Activated naive CD4-positive, alpha-beta T cell treated with anti-CD3 and anti-CD28 coated beads for 36 hours (primary cell): Measurements from ENCODE around the gene HGS. TPM values are rescaled to one million over a fixed set of nuclear protein-coding genes. Genes with fewer than 3 reads are reported as not detected.
"Not testable (repeated sequence)": the region's sequence is repeated elsewhere in the genome, so short reads cannot be mapped to it uniquely, and the experiment has no call there.

Experiments used
- CTCF ChIA-PET: fragments of 350-600 bp; sonication (Branson Sonifier 250); formaldehyde crosslinking; loops from one replicate; lab custom pipeline; 2021; ENCODE audit warnings: antibody characterized with exemption; lab: Charles Lee
- DNase-seq: peaks from one replicate; pipeline ENCODE4 v3.0.0-alpha.2; 2020
- H3K27ac Mint-ChIP-seq: one replicate; pipeline ENCODE4 v1.8.0; 2021; ENCODE audit warnings: mild to moderate bottlenecking, mixed read lengths
- H3K27me3 Mint-ChIP-seq: one replicate; pipeline ENCODE4 v1.8.0; 2021; ENCODE audit warnings: low read depth, mixed read lengths
- H3K36me3 Mint-ChIP-seq: one replicate; pipeline ENCODE4 v1.8.0; 2021; ENCODE audit warnings: low read depth, mixed read lengths
- H3K4me1 Mint-ChIP-seq: one replicate; pipeline ENCODE4 v1.8.0; 2021; ENCODE audit warnings: low read depth, mixed read lengths
- H3K4me3 Mint-ChIP-seq: one replicate; pipeline ENCODE4 v1.8.0; 2021; ENCODE audit warnings: mild to moderate bottlenecking, moderate library complexity, mixed read lengths
- H3K9me3 Mint-ChIP-seq: one replicate; pipeline ENCODE4 v1.8.0; 2021; ENCODE audit warnings: mixed read lengths
- intact Hi-C: fragments of 100-400 bp; cut with micrococcal nuclease; formaldehyde crosslinking; loops from one replicate; pipeline ENCODE4 v1.15.1; 2023
- microRNA-seq: library from miRNA; unstranded; fragments of <30 nt; microRNA quantifications from one replicate; pipeline ENCODE4 v1.2.0, GENCODE V29; 2022; ENCODE audit warnings: borderline microRNAs expressed, borderline replicate concordance
- total RNA-seq, 2 experiments: library from RNA; stranded (reverse); gene quantifications; one replicate each; pipeline ENCODE4 v1.2.3, GENCODE V29; 2021

HGS gene
- total RNA-seq, 2 experiments from 2014 or later = 87.1 to 109 TPM

- no peaks in the 10 kb centered on the region for H3K36me3 Mint-ChIP-seq
- H3K27me3 Mint-ChIP-seq = peaks cover 18% of the 10 kb centered on the region
- intact Hi-C loops = no loop called here
- no peak overlapping the region for H3K27ac Mint-ChIP-seq
- CTCF ChIA-PET = no interaction called here
- no peak overlapping the region for H3K4me3 Mint-ChIP-seq
- no peak for DNase-seq
- H3K9me3 Mint-ChIP-seq = no peaks in the 10 kb centered on the region
- H3K4me1 Mint-ChIP-seq = peaks cover 10% of the 10 kb centered on the region
Measured at GRCh38 chr17:81737947-81738800, 54.4 kb downstream of the HGS start.

GRCh38 chr17:81738801-81739393, 55.1 kb downstream of the HGS start:
- no peaks in the 10 kb centered on the region for H3K9me3 Mint-ChIP-seq
- peaks cover 11% of the 10 kb centered on the region for H3K27me3 Mint-ChIP-seq
- H3K4me1 Mint-ChIP-seq = peaks cover 10% of the 10 kb centered on the region
- H3K27ac Mint-ChIP-seq = no peak overlapping the region
- CTCF ChIA-PET = no interaction called here
- intact Hi-C loops = no loop called here
- no peak overlapping the region for H3K4me3 Mint-ChIP-seq
- no peak for DNase-seq
- no peaks in the 10 kb centered on the region for H3K36me3 Mint-ChIP-seq

GRCh38 chr17:81739593-81739992, 55.8 kb downstream of the HGS start:
- DNase-seq, H3K4me3 Mint-ChIP-seq, H3K36me3 Mint-ChIP-seq, CTCF ChIA-PET, intact Hi-C loops, H3K27ac Mint-ChIP-seq, H3K9me3 Mint-ChIP-seq: not testable (repeated sequence)
- H3K27me3 Mint-ChIP-seq = peaks cover 11% of the 10 kb centered on the region
- peaks cover 10% of the 10 kb centered on the region for H3K4me1 Mint-ChIP-seq

- Mint-ChIP-seq H3K27me3 (peaks cover 11% of the 10 kb centered on the region), H3K36me3 (no peaks in the 10 kb centered on the region), H3K4me3 (no peak overlapping the region), H3K27ac (no peak overlapping the region), H3K9me3 (no peaks in the 10 kb centered on the region), H3K4me1 (peaks cover 10% of the 10 kb centered on the region)
- DNase-seq = no peak
- CTCF ChIA-PET = no interaction called here
- intact Hi-C loops = no loop called here
Measured at GRCh38 chr17:81740395-81740961, 56.7 kb downstream of the HGS start.

- intact Hi-C loops = no loop called here
- H3K27ac Mint-ChIP-seq = no peak overlapping the region
- no peaks in the 10 kb centered on the region for H3K36me3 Mint-ChIP-seq
- CTCF ChIA-PET = no interaction called here
- H3K9me3 Mint-ChIP-seq = no peaks in the 10 kb centered on the region
- no peak overlapping the region for H3K4me3 Mint-ChIP-seq
- H3K27me3 Mint-ChIP-seq = peaks cover 8% of the 10 kb centered on the region
- H3K4me1 Mint-ChIP-seq = peaks cover 5% of the 10 kb centered on the region
- DNase-seq = no peak
Measured at GRCh38 chr17:81741049-81741593, 57.3 kb downstream of the HGS start.

- H3K27ac Mint-ChIP-seq = no peak overlapping the region
- peaks cover 5% of the 10 kb centered on the region for H3K4me1 Mint-ChIP-seq
- H3K27me3 Mint-ChIP-seq = peaks cover 8% of the 10 kb centered on the region
- CTCF ChIA-PET = no interaction called here
- intact Hi-C loops = no loop called here
- no peak overlapping the region for H3K4me3 Mint-ChIP-seq
- H3K9me3 Mint-ChIP-seq = no peaks in the 10 kb centered on the region
- no peaks in the 10 kb centered on the region for H3K36me3 Mint-ChIP-seq
- DNase-seq = no peak
Measured at GRCh38 chr17:81741594-81742452, 58.0 kb downstream of the HGS start.

Small RNA genes lying within 50 kb of the gene (microRNA-seq; reads per million reads assigned to microRNA genes)
- gene MIR6786 = 3.3 reads per million

Other genes with a start within 250 kb of the HGS start
- 1,000 to 10,000 TPM; 2,881 to 2,925 TPM for gene ACTG1, start 171.2 kb upstream of the HGS start, total RNA-seq
- gene FSCN2, start 155.6 kb upstream of the HGS start, total RNA-seq = not detected
- gene FAAP100, start 131.7 kb upstream of the HGS start, total RNA-seq = 10 to 100 TPM; 25.3 to 27.1 TPM
- gene NPLOC4, start 46.9 kb upstream of the HGS start, total RNA-seq = 10 to 100 TPM; 67.0 to 68.6 TPM
- gene TSPAN10, start 46.8 kb upstream of the HGS start, total RNA-seq = under 1 TPM in 1 of 2 experiments, not detected in 1; 0.12 TPM
- under 1 TPM; 0.83 to 0.89 TPM for gene PDE6G, start 27.5 kb upstream of the HGS start, total RNA-seq
- gene OXLD1, start 17.4 kb upstream of the HGS start, total RNA-seq = 10 to 100 TPM; 41.9 to 44.1 TPM
- 10 to 100 TPM; 30.8 to 32.3 TPM for gene CCDC137, start 17.3 kb upstream of the HGS start, total RNA-seq
- gene ARL16, start 214 bp upstream of the HGS start, total RNA-seq = 10 to 100 TPM; 13.8 to 14.1 TPM
- gene MRPL12, start 19.4 kb downstream of the HGS start, total RNA-seq = 100 to 1,000 TPM in 1 of 2 experiments, 10 to 100 TPM in 1; 97.7 to 102 TPM
- gene SLC25A10, start 28.3 kb downstream of the HGS start, total RNA-seq = 10 to 100 TPM; 16.9 to 18.0 TPM
- gene GCGR, start 120.1 kb downstream of the HGS start, total RNA-seq = not detected
- gene MCRIP1, start 149.3 kb downstream of the HGS start, total RNA-seq = 10 to 100 TPM; 53.7 to 55.6 TPM
- not detected for gene PPP1R27, start 151.0 kb downstream of the HGS start, total RNA-seq
- gene P4HB, start 176.5 kb downstream of the HGS start, total RNA-seq = 100 to 1,000 TPM; 273 to 276 TPM
- gene ARHGDIA, start 187.3 kb downstream of the HGS start, total RNA-seq = 100 to 1,000 TPM; 355 to 389 TPM
- 100 to 1,000 TPM; 213 to 217 TPM for gene ALYREF, start 207.6 kb downstream of the HGS start, total RNA-seq
- gene ANAPC11, start 207.7 kb downstream of the HGS start, total RNA-seq = 100 to 1,000 TPM; 171 to 182 TPM
- gene NPB, start 218.2 kb downstream of the HGS start, total RNA-seq = under 1 TPM; 0.12 to 0.19 TPM
- gene PCYT2, start 227.4 kb downstream of the HGS start, total RNA-seq = 10 to 100 TPM; 15.9 to 16.6 TPM
- gene SIRT7, start 234.2 kb downstream of the HGS start, total RNA-seq = 10 to 100 TPM; 18.8 to 22.1 TPM
- gene MAFG, start 243.7 kb downstream of the HGS start, total RNA-seq = 10 to 100 TPM; 13.5 to 14.8 TPM